ENCODE data around the gene PEX11G.

- TF ChIP-seq POLR2A (IDR thresholded peaks at IDR 0.05), result no peak
- no peak for TF ChIP-seq CTCF (IDR thresholded peaks at IDR 0.05)
- no peak for TF ChIP-seq POLR2AphosphoS5 (IDR thresholded peaks at IDR 0.05)
Measured at GRCh38 chr19:7524992-7525739, 36.3 kb upstream of the PEX11G start.
